Memory B cell (primary cell): ENCODE measurements around the gene RPTN.
A peak's percentile ranks its signal among the peaks of the same experiment; 100 is the strongest.

ENCODE experiments used
- ATAC-seq: fragments of 150-1000 bp; cut with Tn5 transposase; 2 replicates; pipeline ENCODE4 v1.10.0; 2021; ENCODE audit warnings: low read depth, mild to moderate bottlenecking, moderate library complexity
- DNase-seq, 2 donors: peaks; one replicate each; pipeline ENCODE4 v3.0.0; 2022; ENCODE audit warnings: low spot score in 2 of 2
- H3K27ac Mint-ChIP-seq: one replicate; pipeline ENCODE4 v1.8.0; 2022; ENCODE audit warnings: mild to moderate bottlenecking, moderate library complexity, mixed read lengths
- H3K27me3 Mint-ChIP-seq: one replicate; pipeline ENCODE4 v1.8.0; 2022; ENCODE audit warnings: mixed read lengths
- H3K36me3 Mint-ChIP-seq: one replicate; pipeline ENCODE4 v1.8.0; 2022; ENCODE audit warnings: mild to moderate bottlenecking, mixed read lengths
- H3K4me1 Mint-ChIP-seq: one replicate; pipeline ENCODE4 v1.8.0; 2022; ENCODE audit warnings: mixed read lengths
- H3K4me3 Mint-ChIP-seq: one replicate; pipeline ENCODE4 v1.8.0; 2022; ENCODE audit warnings: mild to moderate bottlenecking, moderate library complexity, mixed read lengths
- H3K9me3 Mint-ChIP-seq: one replicate; pipeline ENCODE4 v1.8.0; 2022; ENCODE audit warnings: mixed read lengths

The RPTN gene

GRCh38 chr1:152159144-152159543, at the start of gene RPTN:
RPTN (minus strand) TSS chr1:152159228; CDS start chr1:152157889, 1,339 bp downstream.
- no peak for ATAC-seq
- peaks cover 11% of the 10 kb centered on the region for H3K27me3 Mint-ChIP-seq
- no peak for DNase-seq
- H3K4me1 Mint-ChIP-seq = peaks cover 7% of the 10 kb centered on the region
- no peaks in the 10 kb centered on the region for H3K36me3 Mint-ChIP-seq
- H3K9me3 Mint-ChIP-seq = no peaks in the 10 kb centered on the region
- no peak within 1 kb of the TSS for H3K4me3 Mint-ChIP-seq
- no peak within 1 kb of the TSS for H3K27ac Mint-ChIP-seq

GRCh38 chr1:152198982-152199381, 40.0 kb upstream of the RPTN start:
- peaks cover 8% of the 10 kb centered on the region for H3K36me3 Mint-ChIP-seq
- peaks cover 13% of the 10 kb centered on the region for H3K27me3 Mint-ChIP-seq
- no peaks in the 10 kb centered on the region for H3K4me1 Mint-ChIP-seq
- no peak overlapping the region for H3K4me3 Mint-ChIP-seq
- DNase-seq = no peak
- peaks cover 7% of the 10 kb centered on the region for H3K9me3 Mint-ChIP-seq
- H3K27ac Mint-ChIP-seq = no peak overlapping the region
- peak; percentile 41 for ATAC-seq

GRCh38 chr1:152197361-152197941, 38.4 kb upstream of the RPTN start:
- Mint-ChIP-seq H3K9me3 (peaks cover 7% of the 10 kb centered on the region), H3K4me3 (no peak overlapping the region), H3K27me3 (peaks cover 13% of the 10 kb centered on the region), H3K36me3 (peaks cover 8% of the 10 kb centered on the region), H3K27ac (no peak overlapping the region), H3K4me1 (no peaks in the 10 kb centered on the region)
- no peak for DNase-seq
- ATAC-seq = no peak

- Mint-ChIP-seq H3K27ac (no peak overlapping the region), H3K4me3 (no peak overlapping the region), H3K27me3 (peaks cover 2% of the 10 kb centered on the region)
Observed at GRCh38 chr1:152191711-152192110, 32.7 kb upstream of the RPTN start.

GRCh38 chr1:152191260-152191659, 32.2 kb upstream of the RPTN start:
- H3K4me1 Mint-ChIP-seq = peaks cover 3% of the 10 kb centered on the region
- DNase-seq (no peak), ATAC-seq (no peak)
- H3K9me3 Mint-ChIP-seq = no peaks in the 10 kb centered on the region
- H3K36me3 Mint-ChIP-seq = no peaks in the 10 kb centered on the region
- peaks cover 2% of the 10 kb centered on the region for H3K27me3 Mint-ChIP-seq
- H3K4me3 Mint-ChIP-seq = no peak overlapping the region
- no peak overlapping the region for H3K27ac Mint-ChIP-seq

More at GRCh38 chr1:152191711-152192110, 32.7 kb upstream of the RPTN start:
- no peaks in the 10 kb centered on the region for H3K36me3 Mint-ChIP-seq
- no peaks in the 10 kb centered on the region for H3K9me3 Mint-ChIP-seq
- ATAC-seq = no peak
- DNase-seq = no peak
- peaks cover 3% of the 10 kb centered on the region for H3K4me1 Mint-ChIP-seq

GRCh38 chr1:152190589-152190988, 31.6 kb upstream of the RPTN start:
- H3K27ac Mint-ChIP-seq = no peak overlapping the region
- H3K4me3 Mint-ChIP-seq = no peak overlapping the region
- ATAC-seq = no peak
- no peaks in the 10 kb centered on the region for H3K9me3 Mint-ChIP-seq
- no peak for DNase-seq
- peaks cover 3% of the 10 kb centered on the region for H3K4me1 Mint-ChIP-seq
- peaks cover 2% of the 10 kb centered on the region for H3K27me3 Mint-ChIP-seq
- H3K36me3 Mint-ChIP-seq = no peaks in the 10 kb centered on the region

- Mint-ChIP-seq H3K27ac (no peak overlapping the region), H3K4me3 (peak overlapping the region; percentile 84), H3K27me3 (peaks cover 5% of the 10 kb centered on the region), H3K4me1 (peaks cover 5% of the 10 kb centered on the region), H3K9me3 (no peaks in the 10 kb centered on the region), H3K36me3 (no peaks in the 10 kb centered on the region)
- DNase-seq (peak; percentile 46 to 57), ATAC-seq (peak; percentile 65)
Observed at GRCh38 chr1:152189657-152190442, 30.8 kb upstream of the RPTN start.

GRCh38 chr1:152188673-152189591, 29.9 kb upstream of the RPTN start:
- H3K27me3 Mint-ChIP-seq = peaks cover 8% of the 10 kb centered on the region

GRCh38 chr1:152186556-152187285, 27.7 kb upstream of the RPTN start:
- ATAC-seq = no peak
- Mint-ChIP-seq H3K9me3 (no peaks in the 10 kb centered on the region), H3K27me3 (peaks cover 8% of the 10 kb centered on the region), H3K36me3 (no peaks in the 10 kb centered on the region), H3K4me1 (peaks cover 5% of the 10 kb centered on the region), H3K27ac (no peak overlapping the region), H3K4me3 (no peak overlapping the region)
- DNase-seq = no peak

More at GRCh38 chr1:152188673-152189591, 29.9 kb upstream of the RPTN start:
- ATAC-seq = peak; percentile 73
- no peak overlapping the region for H3K27ac Mint-ChIP-seq
- H3K4me3 Mint-ChIP-seq = peak overlapping the region; percentile 84
- peaks cover 5% of the 10 kb centered on the region for H3K4me1 Mint-ChIP-seq
- H3K36me3 Mint-ChIP-seq = no peaks in the 10 kb centered on the region
- H3K9me3 Mint-ChIP-seq = no peaks in the 10 kb centered on the region
- peak; percentile 67 to 69 for DNase-seq

- ATAC-seq (peak; percentile 57), DNase-seq (peak in 1 of 2 donors; percentile 40)
- Mint-ChIP-seq H3K9me3 (no peaks in the 10 kb centered on the region), H3K4me3 (no peak overlapping the region), H3K36me3 (no peaks in the 10 kb centered on the region), H3K27me3 (peaks cover 6% of the 10 kb centered on the region), H3K4me1 (peaks cover 5% of the 10 kb centered on the region), H3K27ac (no peak overlapping the region)
Observed at GRCh38 chr1:152185544-152186391, 26.7 kb upstream of the RPTN start.

- Mint-ChIP-seq H3K27ac (no peak overlapping the region), H3K4me1 (peaks cover 2% of the 10 kb centered on the region), H3K9me3 (no peaks in the 10 kb centered on the region), H3K4me3 (no peak overlapping the region), H3K36me3 (no peaks in the 10 kb centered on the region), H3K27me3 (peaks cover 6% of the 10 kb centered on the region)
- DNase-seq (no peak), ATAC-seq (no peak)
Observed at GRCh38 chr1:152182944-152183361, 23.9 kb upstream of the RPTN start.

- Mint-ChIP-seq H3K36me3 (no peaks in the 10 kb centered on the region), H3K27me3 (peaks cover 6% of the 10 kb centered on the region), H3K27ac (no peak overlapping the region), H3K4me3 (no peak overlapping the region), H3K4me1 (peaks cover 2% of the 10 kb centered on the region), H3K9me3 (no peaks in the 10 kb centered on the region)
- ATAC-seq (no peak), DNase-seq (no peak)
Observed at GRCh38 chr1:152182431-152182830, 23.4 kb upstream of the RPTN start.

- Mint-ChIP-seq H3K9me3 (no peaks in the 10 kb centered on the region), H3K36me3 (no peaks in the 10 kb centered on the region), H3K4me1 (no peaks in the 10 kb centered on the region), H3K4me3 (no peak overlapping the region), H3K27me3 (peaks cover 9% of the 10 kb centered on the region), H3K27ac (no peak overlapping the region)
- no peak for ATAC-seq
- DNase-seq = no peak
Observed at GRCh38 chr1:152179566-152179965, 20.5 kb upstream of the RPTN start.
